Measurements from ENCODE around the gene APOBEC3H.

GRCh38 chr22:39129081-39129480 lies 32.0 kb downstream of the APOBEC3H start:
- TF ChIP-seq CTCF (conservative IDR thresholded peaks at IDR 0.05) (no peak), EZH2 (IDR thresholded peaks at IDR 0.05; ENCODE audit: low read depth) (no peak)
